Measurements from ENCODE around the gene RBFOX2.

DNA sequence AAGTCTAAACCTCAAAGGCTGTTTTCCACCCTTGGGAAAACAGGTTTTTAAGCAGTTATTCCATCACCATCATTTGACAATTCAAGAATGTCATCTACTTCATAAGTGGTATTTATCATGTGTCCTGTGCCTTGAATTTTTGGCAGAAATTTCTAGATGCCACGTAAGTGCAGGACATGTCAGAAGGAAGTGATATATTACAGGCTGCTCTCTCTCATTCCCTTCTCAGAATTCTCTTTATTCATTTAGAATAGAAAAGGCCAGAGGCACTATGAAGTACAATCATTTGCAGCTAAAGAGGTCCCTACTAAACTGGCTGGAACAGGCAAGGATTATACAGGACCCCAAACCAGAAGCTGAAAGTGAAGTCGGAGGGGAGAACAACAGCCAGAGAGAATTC is 11.9 kb downstream of the RBFOX2 start:
- no peak for TF ChIP-seq MYC (IDR thresholded peaks at IDR 0.05; ENCODE audit: low read depth, low read length)
- TF ChIP-seq POLR2A (IDR thresholded peaks at IDR 0.05; ENCODE audit: low read depth, low read length): no peak
- no peak for TF ChIP-seq EZH2 (IDR thresholded peaks at IDR 0.05; ENCODE audit: borderline replicate concordance, low read depth, low read length, severe bottlenecking)
- TF ChIP-seq, protein P1, sequence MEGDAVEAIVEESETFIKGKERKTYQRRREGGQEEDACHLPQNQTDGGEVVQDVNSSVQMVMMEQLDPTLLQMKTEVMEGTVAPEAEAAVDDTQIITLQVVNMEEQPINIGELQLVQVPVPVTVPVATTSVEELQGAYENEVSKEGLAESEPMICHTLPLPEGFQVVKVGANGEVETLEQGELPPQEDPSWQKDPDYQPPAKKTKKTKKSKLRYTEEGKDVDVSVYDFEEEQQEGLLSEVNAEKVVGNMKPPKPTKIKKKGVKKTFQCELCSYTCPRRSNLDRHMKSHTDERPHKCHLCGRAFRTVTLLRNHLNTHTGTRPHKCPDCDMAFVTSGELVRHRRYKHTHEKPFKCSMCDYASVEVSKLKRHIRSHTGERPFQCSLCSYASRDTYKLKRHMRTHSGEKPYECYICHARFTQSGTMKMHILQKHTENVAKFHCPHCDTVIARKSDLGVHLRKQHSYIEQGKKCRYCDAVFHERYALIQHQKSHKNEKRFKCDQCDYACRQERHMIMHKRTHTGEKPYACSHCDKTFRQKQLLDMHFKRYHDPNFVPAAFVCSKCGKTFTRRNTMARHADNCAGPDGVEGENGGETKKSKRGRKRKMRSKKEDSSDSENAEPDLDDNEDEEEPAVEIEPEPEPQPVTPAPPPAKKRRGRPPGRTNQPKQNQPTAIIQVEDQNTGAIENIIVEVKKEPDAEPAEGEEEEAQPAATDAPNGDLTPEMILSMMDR (IDR thresholded peaks at IDR 0.05; ENCODE audit: extremely low read depth in 1 of 2, insufficient read depth in 1 of 2, low read depth in 1 of 2, low read length in 2 of 2): no peak
- no peak for TF ChIP-seq JUN (IDR thresholded peaks at IDR 0.05; ENCODE audit: borderline replicate concordance, insufficient read depth, insufficient read length, low read depth)
- TF ChIP-seq POLR2AphosphoS5 (IDR thresholded peaks at IDR 0.05; ENCODE audit: insufficient read depth, low read depth, low read length): no peak
- no peak for TF ChIP-seq FOS (IDR thresholded peaks at IDR 0.05; ENCODE audit: borderline replicate concordance, insufficient read depth, low read length)
- TF ChIP-seq, protein P2, sequence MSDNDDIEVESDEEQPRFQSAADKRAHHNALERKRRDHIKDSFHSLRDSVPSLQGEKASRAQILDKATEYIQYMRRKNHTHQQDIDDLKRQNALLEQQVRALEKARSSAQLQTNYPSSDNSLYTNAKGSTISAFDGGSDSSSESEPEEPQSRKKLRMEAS (IDR thresholded peaks at IDR 0.05; ENCODE audit: insufficient read depth, insufficient read length): no peak
- TF ChIP-seq GATA2 (IDR thresholded peaks at IDR 0.05; ENCODE audit: insufficient read depth, insufficient read length, low read depth, low read length): no peak
